Caco-2 (cell line): Measurements from ENCODE around the gene MYO7B. TPM values are rescaled to one million over a fixed set of nuclear protein-coding genes. Genes with fewer than 3 reads are reported as not detected.

ENCODE experiments used
- BruUV-seq: library from RNA; stranded (reverse); fragments of 400-500 nt; replicated peaks from 2 replicates; lab custom pipeline; 2021; lab: Mats Ljungman, UMichigan
- CTCF ChIA-PET: fragments of 300-600 bp; sonication (Branson Sonifier 250); formaldehyde crosslinking; loops from one replicate; lab custom pipeline; 2022; ENCODE audit warnings: antibody characterized with exemption; lab: Charles Lee
- POLR2A ChIA-PET: fragments of 300-600 bp; sonication (Branson Sonifier 250); formaldehyde crosslinking; loops from one replicate; lab custom pipeline; 2022; ENCODE audit warnings: antibody characterized with exemption; lab: Charles Lee
- DNase-seq, 2 experiments: peaks; one replicate each; pipeline versions ENCODE4 v3.0.0 to v3.0.0-alpha.2; 2020 to 2022
- H3K27me3 ChIP-seq: replicated peaks from 2 replicates; pipeline ENCODE4 v1.6.0; 2011; ENCODE audit warnings: low read length; ENCODE audit not compliant: control insufficient read depth, insufficient read depth
- H3K36me3 ChIP-seq: 2 replicates; pipeline ENCODE4 v1.5.1; 2011; ENCODE audit warnings: low read length; ENCODE audit not compliant: control insufficient read depth, insufficient read depth
- H3K4me1 ChIP-seq: fragments of 250-450 bp; sonication (Bioruptor Pico); 2 replicates; pipeline ENCODE4 v1.5.1; 2020; ENCODE audit warnings: mild to moderate bottlenecking
- H3K4me3 ChIP-seq: 2 replicates; pipeline ENCODE4 v1.5.1; 2011; ENCODE audit warnings: low read depth, mild to moderate bottlenecking, control low read depth, low read length
- H3K9me3 ChIP-seq: fragments of 250-450 bp; sonication (Bioruptor Pico); 2 replicates; pipeline ENCODE4 v1.5.1; 2020; ENCODE audit warnings: mild to moderate bottlenecking, moderate library complexity
- H3K27ac Mint-ChIP-seq: one replicate; pipeline ENCODE4 v1.8.0; 2022; ENCODE audit warnings: mixed read lengths; ENCODE audit not compliant: unreplicated experiment
- H3K27me3 Mint-ChIP-seq: one replicate; pipeline ENCODE4 v1.8.0; 2022; ENCODE audit warnings: mixed read lengths; ENCODE audit not compliant: insufficient read depth, unreplicated experiment
- H3K36me3 Mint-ChIP-seq: one replicate; pipeline ENCODE4 v1.8.0; 2022; ENCODE audit warnings: mild to moderate bottlenecking, mixed read lengths; ENCODE audit not compliant: insufficient read depth, unreplicated experiment
- H3K4me1 Mint-ChIP-seq: one replicate; pipeline ENCODE4 v1.8.0; 2022; ENCODE audit warnings: low read depth, mixed read lengths; ENCODE audit not compliant: unreplicated experiment
- H3K4me3 Mint-ChIP-seq: one replicate; pipeline ENCODE4 v1.8.0; 2022; ENCODE audit warnings: mild to moderate bottlenecking, moderate library complexity, mixed read lengths; ENCODE audit not compliant: unreplicated experiment
- H3K9me3 Mint-ChIP-seq: one replicate; pipeline ENCODE4 v1.8.0; 2022; ENCODE audit warnings: mixed read lengths; ENCODE audit not compliant: unreplicated experiment
- intact Hi-C: fragments of 100-400 bp; cut with micrococcal nuclease; formaldehyde crosslinking; loops from one replicate; pipeline ENCODE4 v1.10.0; 2022; ENCODE audit not compliant: unreplicated experiment
- total RNA-seq: library from RNA; stranded (reverse); gene quantifications from 2 replicates; pipeline ENCODE4 v1.2.3, GENCODE V29; 2022
- TF ChIP-seq, protein P1 (sequence below), 2 experiments: fragments of 200-600 bp in 1 of 2; IDR thresholded peaks; 1 replicate in 1 of 2; 2 replicates in 1 of 2; pipeline versions ENCODE4 v1.5.1 to v1.8.0; 2011 to 2022; ENCODE audit warnings: antibody characterized with exemption in 1 of 2, control low read depth in 1 of 2, inconsistent platforms in 1 of 2, low read depth in 1 of 2, low read length in 1 of 2, mild to moderate bottlenecking in 1 of 2, moderate library complexity in 1 of 2; ENCODE audit not compliant: insufficient read depth in 1 of 2, severe bottlenecking in 1 of 2, unreplicated experiment in 1 of 2

MYO7B gene
- total RNA-seq, 1 experiment from 2014 or later: 0.27 TPM

DNA sequence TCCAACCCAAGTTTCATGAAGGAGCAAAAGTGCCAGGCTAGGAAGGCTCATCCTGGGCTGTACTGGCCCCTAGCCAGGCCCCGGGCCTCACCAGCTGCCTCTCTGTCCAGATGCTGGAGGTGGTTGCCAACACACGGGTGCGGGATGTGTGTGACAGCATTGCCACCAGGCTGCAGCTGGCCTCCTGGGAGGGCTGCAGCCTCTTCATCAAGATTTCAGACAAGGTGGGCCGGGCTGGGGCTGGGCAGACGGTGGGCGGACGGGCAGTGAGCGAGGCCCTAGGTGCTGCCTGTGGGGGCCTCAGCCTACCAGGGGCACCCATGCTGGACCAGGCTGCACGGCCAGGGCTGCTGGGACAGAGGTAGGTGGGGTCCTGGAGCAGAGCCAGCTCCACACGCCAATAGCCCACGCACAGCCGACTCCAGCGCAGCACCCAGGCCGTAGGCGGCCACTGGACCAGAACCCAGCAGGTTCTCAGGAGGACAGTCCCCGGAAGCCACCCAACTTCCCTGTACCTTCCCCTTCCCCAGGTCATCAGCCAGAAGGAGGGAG, 98.7 kb downstream of the MYO7B start:
- DNase-seq: no peak
- no peak overlapping the region for H3K4me3 Mint-ChIP-seq
- BruUV-seq: no TSS peak
- H3K27ac Mint-ChIP-seq: no peak overlapping the region
- Histone ChIP-seq H3K36me3 (no peaks in the 10 kb centered on the region), H3K4me1 (peaks cover 22% of the 10 kb centered on the region), H3K27me3 (no peaks in the 10 kb centered on the region), H3K4me3 (no peak overlapping the region), H3K9me3 (no peaks in the 10 kb centered on the region)
- intact Hi-C loops: no loop called here
- no peaks in the 10 kb centered on the region for H3K36me3 Mint-ChIP-seq
- TF ChIP-seq, protein P1, sequence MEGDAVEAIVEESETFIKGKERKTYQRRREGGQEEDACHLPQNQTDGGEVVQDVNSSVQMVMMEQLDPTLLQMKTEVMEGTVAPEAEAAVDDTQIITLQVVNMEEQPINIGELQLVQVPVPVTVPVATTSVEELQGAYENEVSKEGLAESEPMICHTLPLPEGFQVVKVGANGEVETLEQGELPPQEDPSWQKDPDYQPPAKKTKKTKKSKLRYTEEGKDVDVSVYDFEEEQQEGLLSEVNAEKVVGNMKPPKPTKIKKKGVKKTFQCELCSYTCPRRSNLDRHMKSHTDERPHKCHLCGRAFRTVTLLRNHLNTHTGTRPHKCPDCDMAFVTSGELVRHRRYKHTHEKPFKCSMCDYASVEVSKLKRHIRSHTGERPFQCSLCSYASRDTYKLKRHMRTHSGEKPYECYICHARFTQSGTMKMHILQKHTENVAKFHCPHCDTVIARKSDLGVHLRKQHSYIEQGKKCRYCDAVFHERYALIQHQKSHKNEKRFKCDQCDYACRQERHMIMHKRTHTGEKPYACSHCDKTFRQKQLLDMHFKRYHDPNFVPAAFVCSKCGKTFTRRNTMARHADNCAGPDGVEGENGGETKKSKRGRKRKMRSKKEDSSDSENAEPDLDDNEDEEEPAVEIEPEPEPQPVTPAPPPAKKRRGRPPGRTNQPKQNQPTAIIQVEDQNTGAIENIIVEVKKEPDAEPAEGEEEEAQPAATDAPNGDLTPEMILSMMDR (IDR thresholded peaks at IDR 0.05; ENCODE audit: insufficient read depth in 1 of 2, low read depth in 1 of 2, low read length in 1 of 2, severe bottlenecking in 1 of 2, unreplicated experiment in 1 of 2): no peak
- peaks cover 6% of the 10 kb centered on the region for H3K4me1 Mint-ChIP-seq
- CTCF ChIA-PET: no interaction called here
- POLR2A ChIA-PET: no interaction called here
- no peaks in the 10 kb centered on the region for H3K9me3 Mint-ChIP-seq
- no peaks in the 10 kb centered on the region for H3K27me3 Mint-ChIP-seq

DNA sequence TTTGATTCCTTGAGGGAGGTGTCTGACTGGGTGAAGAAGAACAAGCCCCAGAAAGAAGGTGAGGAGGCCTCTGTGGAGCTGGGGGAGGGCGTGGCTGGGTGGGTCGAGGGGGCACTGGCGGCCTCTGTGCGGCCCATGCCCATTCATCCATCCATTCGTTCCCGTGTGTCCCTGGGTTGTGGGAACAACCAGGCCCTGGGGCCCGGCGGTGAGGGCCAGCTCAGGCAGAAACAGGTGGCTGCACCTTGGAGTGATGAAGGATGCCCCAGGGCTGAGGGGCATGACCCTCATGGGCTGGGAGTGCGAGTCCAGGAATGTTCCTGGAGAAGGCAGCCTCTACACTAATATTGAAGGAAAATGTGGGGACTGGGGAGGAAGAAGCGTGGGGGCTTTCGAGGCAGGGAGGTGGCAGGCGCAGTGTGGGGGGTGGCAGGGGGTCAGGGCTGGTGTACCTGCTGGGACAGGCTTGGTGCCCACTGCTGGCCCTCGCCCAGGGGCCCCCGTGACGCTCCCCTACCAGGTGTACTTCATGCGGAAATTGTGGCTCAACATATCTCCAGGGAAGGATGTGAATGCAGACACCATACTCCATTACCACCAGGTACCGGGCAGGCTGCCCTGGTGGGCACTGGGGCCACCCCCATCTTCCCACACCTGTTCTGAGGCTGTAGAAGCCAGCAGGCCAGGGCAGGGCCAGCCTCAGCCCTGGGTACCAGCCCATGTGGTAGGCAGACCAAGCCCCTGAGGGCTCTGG, 99.3 kb downstream of the MYO7B start:
- Mint-ChIP-seq H3K36me3 (peaks cover 3% of the 10 kb centered on the region), H3K27me3 (no peaks in the 10 kb centered on the region), H3K27ac (no peak overlapping the region), H3K9me3 (no peaks in the 10 kb centered on the region), H3K4me3 (no peak overlapping the region), H3K4me1 (peaks cover 6% of the 10 kb centered on the region)
- peaks cover 22% of the 10 kb centered on the region for H3K4me1 ChIP-seq
- intact Hi-C loops: no loop called here
- no peak overlapping the region for H3K4me3 ChIP-seq
- H3K27me3 ChIP-seq: no peaks in the 10 kb centered on the region
- no TSS peak for BruUV-seq
- TF ChIP-seq, protein P1 (IDR thresholded peaks at IDR 0.05; ENCODE audit: insufficient read depth in 1 of 2, low read depth in 1 of 2, low read length in 1 of 2, severe bottlenecking in 1 of 2, unreplicated experiment in 1 of 2): no peak
- H3K36me3 ChIP-seq: no peaks in the 10 kb centered on the region
- ChIA-PET POLR2A (no interaction called here), CTCF (no interaction called here)
- no peak for DNase-seq
- no peaks in the 10 kb centered on the region for H3K9me3 ChIP-seq

DNA sequence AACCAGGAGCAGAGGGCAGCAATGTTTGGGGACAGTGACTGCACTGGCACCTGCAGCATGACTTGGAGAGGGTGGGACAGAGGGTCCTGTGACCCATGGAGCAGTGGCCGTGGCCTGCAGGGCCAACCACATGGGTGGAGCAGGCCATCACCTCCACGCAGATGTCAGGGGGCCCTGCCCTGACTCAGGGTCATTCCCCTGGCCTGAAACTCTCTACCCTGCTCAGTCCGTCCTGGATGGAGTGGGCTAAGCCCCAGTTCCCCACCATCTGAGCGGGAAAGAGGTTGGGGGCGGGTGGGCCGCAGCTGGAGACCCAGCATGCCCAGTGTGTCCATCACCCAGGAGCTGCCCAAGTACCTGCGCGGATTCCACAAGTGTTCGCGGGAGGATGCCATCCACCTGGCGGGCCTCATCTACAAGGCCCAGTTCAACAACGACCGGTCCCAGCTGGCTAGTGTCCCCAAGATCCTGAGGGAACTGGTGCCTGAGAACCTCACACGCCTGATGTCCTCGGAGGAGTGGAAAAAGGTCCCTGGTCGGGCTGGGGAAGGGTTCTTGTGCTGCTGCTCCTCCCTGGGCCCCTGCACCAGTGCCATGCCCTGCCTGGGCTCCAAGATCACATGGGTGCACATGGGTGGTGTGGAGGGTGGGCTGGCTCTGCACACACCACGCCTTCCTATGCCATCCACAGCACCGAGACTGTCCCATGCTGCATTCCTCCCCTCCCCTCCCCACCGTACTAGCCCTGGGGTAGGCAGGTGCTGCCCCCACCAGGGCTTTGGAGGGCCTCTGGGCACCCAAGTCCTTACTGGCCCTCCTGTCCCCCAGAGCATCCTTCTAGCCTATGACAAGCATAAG, 100.1 kb downstream of the MYO7B start:
- Histone ChIP-seq H3K9me3 (no peaks in the 10 kb centered on the region), H3K36me3 (no peaks in the 10 kb centered on the region), H3K27me3 (no peaks in the 10 kb centered on the region), H3K4me1 (peaks cover 22% of the 10 kb centered on the region), H3K4me3 (no peak overlapping the region)
- TF ChIP-seq, protein P1 (IDR thresholded peaks at IDR 0.05; ENCODE audit: insufficient read depth in 1 of 2, low read depth in 1 of 2, low read length in 1 of 2, severe bottlenecking in 1 of 2, unreplicated experiment in 1 of 2): no peak
- peaks cover 6% of the 10 kb centered on the region for H3K4me1 Mint-ChIP-seq
- H3K27me3 Mint-ChIP-seq: no peaks in the 10 kb centered on the region
- H3K9me3 Mint-ChIP-seq: no peaks in the 10 kb centered on the region
- H3K4me3 Mint-ChIP-seq: no peak overlapping the region
- no peak for DNase-seq
- H3K27ac Mint-ChIP-seq: no peak overlapping the region
- peaks cover 5% of the 10 kb centered on the region for H3K36me3 Mint-ChIP-seq
- ChIA-PET POLR2A (no interaction called here), CTCF (no interaction called here)
- intact Hi-C loops: no loop called here
- BruUV-seq: no TSS peak
